Lower leg skin (tissue), 4 donors: ENCODE results near the gene FGF3. TPM values are rescaled to one million over a fixed set of nuclear protein-coding genes. Genes with fewer than 3 reads are reported as not detected.

Experiments used
- DNase-seq, 2 donors: peaks; one replicate each; pipeline ENCODE4 v3.0.0-alpha.2; 2019; ENCODE audit warnings: low spot score in 2 of 2
- H3K4me3 ChIP-seq: fragments of 200-600 bp; sonication (generic); 2 replicates; pipeline ENCODE4 v1.5.1; 2017; ENCODE audit warnings: mild to moderate bottlenecking, low read depth; ENCODE audit not compliant: poor library complexity, severe bottlenecking
- POLR2A ChIP-seq, 2 donors: fragments of 450-650 bp; IDR thresholded peaks; one replicate each; pipeline ENCODE4 v1.6.1; 2016 to 2017; ENCODE audit warnings: antibody characterized with exemption in 2 of 2, mild to moderate bottlenecking in 1 of 2, moderate library complexity in 1 of 2
- WGBS, 2 donors: methylation state at CpG; one replicate each; pipeline ENCODE4 v1.1.5; 2018; 5-methylcytosine and 5-hydroxymethylcytosine counted together
- intact Hi-C: fragments of 100-400 bp; cut with DNase I; formaldehyde crosslinking; loops from one replicate; pipeline ENCODE4 v1.15.0; 2023; ENCODE audit warnings: low total_unique reads
- total RNA-seq, 4 donors: library from RNA; depleted of rRNA; stranded (reverse); fragments of >200 nt; gene quantifications; one replicate each; pipeline ENCODE4 v1.1.0, GENCODE V29; 2016
- TF ChIP-seq, protein P1 (sequence below), 3 donors: fragments of 450-650 bp; IDR thresholded peaks; one replicate each; pipeline ENCODE4 v1.5.1; 2016; ENCODE audit warnings: antibody characterized with exemption in 3 of 3, mild to moderate bottlenecking in 3 of 3, moderate library complexity in 2 of 3

FGF3 gene
- total RNA-seq, 4 donors from 2014 or later, result not detected

DNA sequence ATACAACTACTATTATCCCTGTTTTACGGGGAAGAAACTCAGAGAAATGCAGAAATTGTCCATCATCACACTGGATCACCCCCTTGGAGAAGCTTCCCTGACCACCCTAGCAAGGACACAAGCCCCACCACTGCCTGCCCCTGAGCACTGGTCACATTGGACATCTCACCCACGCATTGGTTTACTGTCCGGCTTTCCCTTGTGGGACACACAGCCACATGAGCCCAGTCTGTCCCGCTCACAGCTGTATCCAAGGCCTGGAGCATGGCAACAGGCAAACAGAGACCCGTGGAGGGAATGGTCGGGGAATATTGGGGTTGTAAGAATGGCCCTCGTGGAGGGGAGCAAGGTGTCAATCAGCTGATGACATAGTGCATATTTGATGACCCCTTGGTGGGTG is 42.7 kb upstream of the FGF3 start:
- whole genome bisulfite sequencing, 2 donors, result 74 to 81% methylated on average over 7 of the region's 7 CpGs
- peak in 1 of 2 donors; percentile 76 for DNase-seq
- H3K4me3 ChIP-seq, result no peak overlapping the region
- intact Hi-C loops, result no loop called here
- no peak for TF ChIP-seq POLR2A (IDR thresholded peaks at IDR 0.05)
- TF ChIP-seq, protein P1, sequence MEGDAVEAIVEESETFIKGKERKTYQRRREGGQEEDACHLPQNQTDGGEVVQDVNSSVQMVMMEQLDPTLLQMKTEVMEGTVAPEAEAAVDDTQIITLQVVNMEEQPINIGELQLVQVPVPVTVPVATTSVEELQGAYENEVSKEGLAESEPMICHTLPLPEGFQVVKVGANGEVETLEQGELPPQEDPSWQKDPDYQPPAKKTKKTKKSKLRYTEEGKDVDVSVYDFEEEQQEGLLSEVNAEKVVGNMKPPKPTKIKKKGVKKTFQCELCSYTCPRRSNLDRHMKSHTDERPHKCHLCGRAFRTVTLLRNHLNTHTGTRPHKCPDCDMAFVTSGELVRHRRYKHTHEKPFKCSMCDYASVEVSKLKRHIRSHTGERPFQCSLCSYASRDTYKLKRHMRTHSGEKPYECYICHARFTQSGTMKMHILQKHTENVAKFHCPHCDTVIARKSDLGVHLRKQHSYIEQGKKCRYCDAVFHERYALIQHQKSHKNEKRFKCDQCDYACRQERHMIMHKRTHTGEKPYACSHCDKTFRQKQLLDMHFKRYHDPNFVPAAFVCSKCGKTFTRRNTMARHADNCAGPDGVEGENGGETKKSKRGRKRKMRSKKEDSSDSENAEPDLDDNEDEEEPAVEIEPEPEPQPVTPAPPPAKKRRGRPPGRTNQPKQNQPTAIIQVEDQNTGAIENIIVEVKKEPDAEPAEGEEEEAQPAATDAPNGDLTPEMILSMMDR (IDR thresholded peaks at IDR 0.05), result no peak

DNA sequence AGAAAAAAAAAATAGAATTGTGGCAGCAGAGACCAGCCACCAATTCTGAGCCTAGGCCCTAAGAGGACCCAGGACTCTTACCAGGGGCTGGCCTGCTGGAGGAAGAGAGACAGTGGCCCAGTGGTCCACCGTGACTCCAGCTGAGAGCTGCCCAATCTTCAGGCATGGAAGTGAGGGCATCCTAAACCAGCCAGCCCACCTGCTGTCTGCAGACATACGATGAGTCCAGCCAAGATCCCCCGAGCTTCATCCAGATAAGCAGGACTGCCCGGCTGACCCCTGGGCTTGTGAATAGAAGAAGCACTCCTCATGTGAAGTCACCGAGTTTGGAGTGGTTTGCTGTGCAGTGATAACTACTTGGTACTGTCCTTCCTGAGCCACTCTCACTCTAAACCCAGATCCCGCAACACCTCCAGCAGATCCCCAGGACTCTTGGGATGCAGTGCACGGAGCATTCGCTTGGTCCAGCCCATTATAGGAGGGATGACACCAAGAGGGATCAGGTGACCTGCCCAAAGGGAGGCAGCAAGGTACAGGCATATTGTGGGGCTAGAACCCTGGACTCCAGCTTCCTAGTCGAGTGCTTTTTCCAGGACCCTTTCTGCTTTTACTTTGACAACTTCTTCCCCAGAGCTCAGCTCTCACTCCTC is 41.7 kb upstream of the FGF3 start:
- TF ChIP-seq, protein P1 (IDR thresholded peaks at IDR 0.05), result no peak
- TF ChIP-seq POLR2A (IDR thresholded peaks at IDR 0.05), result no peak
- peak in 1 of 2 donors; percentile 54 for DNase-seq
- 87 to 88% methylated on average over 9 of the region's 9 CpGs for WGBS, 2 donors
- intact Hi-C loops, result no loop called here
- no peak overlapping the region for H3K4me3 ChIP-seq

DNA sequence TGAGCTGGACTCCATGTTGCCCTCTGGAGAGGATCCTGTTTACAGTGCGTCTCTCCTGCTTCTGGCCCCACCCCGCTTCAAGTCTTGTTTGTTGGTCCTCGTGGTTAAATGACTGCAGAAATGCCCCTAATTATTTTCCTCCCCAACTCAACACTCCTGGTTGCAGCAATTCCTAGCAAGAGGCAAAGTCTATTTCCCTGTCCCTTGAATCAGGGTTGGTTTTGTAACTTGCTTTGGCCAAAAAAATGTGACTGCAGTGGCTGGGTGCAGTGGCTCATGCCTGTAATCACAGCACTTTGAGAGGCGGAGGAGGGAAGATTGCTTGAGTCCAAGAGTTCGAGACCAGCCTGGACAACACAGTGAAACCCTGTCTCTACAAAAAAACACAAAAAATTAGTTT is 41.0 kb upstream of the FGF3 start:
- WGBS, 2 donors, result 64% methylated on average over 5 of the region's 5 CpGs
- DNase-seq, result peak in 1 of 2 donors; percentile 26
- intact Hi-C loops, result no loop called here
- no peak overlapping the region for H3K4me3 ChIP-seq
- TF ChIP-seq, protein P1 (IDR thresholded peaks at IDR 0.05), result no peak
- no peak for TF ChIP-seq POLR2A (IDR thresholded peaks at IDR 0.05)

DNA sequence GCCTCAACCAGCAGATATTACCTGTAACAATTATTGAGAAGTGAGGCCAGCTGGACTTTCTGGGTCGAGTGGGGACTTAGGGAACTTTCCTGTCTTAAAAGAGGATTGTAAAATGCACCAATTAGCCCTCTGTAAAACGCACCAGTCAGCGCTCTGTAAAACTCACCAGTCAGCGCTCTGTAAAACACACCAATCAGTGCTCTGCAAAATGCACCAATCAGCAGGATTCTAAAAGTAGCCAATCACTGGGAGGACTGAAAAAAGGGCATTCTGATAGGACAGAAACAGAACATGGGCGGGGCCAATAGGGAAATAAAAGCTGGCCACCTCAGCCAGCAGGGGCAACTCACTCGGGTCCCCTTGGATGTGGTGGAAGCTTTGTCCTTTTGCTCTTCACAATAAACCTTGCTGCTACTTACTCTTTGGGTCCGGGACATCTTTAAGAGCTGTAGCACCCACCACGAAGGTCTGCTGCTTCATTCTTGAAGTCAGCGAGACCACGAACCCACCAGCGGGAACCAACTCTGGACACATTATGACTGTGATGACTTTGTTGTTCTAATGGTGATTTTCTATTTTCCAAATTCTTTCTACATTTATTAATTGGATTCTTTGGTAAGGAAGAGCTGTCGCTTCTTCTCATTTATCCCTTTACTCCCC is 40.2 kb upstream of the FGF3 start:
- 84 to 90% methylated on average over 11 to 12 of the region's 12 CpGs for WGBS, 2 donors
- peak in 1 of 2 donors; percentile 39 for DNase-seq
- H3K4me3 ChIP-seq, result no peak overlapping the region
- intact Hi-C loops, result no loop called here
- no peak for TF ChIP-seq POLR2A (IDR thresholded peaks at IDR 0.05)
- TF ChIP-seq, protein P1 (IDR thresholded peaks at IDR 0.05), result no peak

DNA sequence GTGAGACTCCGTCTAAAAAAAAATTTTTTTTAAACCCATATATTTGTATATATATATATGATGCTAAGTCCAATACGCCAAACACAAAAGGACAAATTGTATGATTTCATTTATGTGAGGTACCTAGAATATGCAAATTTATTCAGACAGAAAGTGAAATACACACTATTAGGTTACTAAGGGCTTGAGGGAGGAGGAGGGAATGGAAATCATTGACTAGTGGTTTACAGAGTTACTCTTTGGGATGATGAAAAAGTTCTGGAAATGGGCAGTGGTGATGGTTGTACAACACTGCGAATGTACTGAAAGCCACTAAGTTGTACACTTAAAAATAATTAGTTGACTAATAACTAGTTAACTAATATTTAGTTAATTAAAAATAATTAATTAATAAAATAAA is 36.2 kb upstream of the FGF3 start:
- intact Hi-C loops, result no loop called here
- DNase-seq, result no peak
- 87 to 91% methylated on average over 3 of the region's 3 CpGs for WGBS, 2 donors
- TF ChIP-seq, protein P1 (IDR thresholded peaks at IDR 0.05), result no peak
- no peak for TF ChIP-seq POLR2A (IDR thresholded peaks at IDR 0.05)
- no peak overlapping the region for H3K4me3 ChIP-seq
